ENCODE measurements around the gene DZIP3.

The DZIP3 gene

DNA sequence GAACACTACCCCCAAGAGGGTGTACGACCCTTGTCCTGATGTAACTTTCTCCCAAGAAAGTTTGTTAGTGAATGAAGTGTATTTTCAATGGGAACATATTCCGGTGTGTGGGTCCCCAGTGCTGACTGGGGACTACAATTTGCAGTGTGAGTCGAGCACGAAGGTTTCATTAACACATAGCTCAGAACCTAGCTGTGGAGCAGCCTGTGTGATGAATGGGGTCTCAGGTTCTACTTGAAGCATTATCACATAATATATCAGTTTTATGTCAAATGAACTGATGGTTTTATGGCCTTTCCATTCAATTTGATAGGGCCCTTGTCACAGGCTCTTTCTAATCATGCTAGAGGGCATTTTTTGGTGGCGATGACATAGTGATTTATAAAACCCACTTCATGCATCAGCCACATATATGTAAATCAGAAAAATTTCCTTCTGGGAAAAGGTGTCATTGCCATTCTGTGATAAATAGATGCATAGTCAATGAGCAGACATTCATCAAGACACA, 123.5 kb downstream of the DZIP3 start:
- TF ChIP-seq, protein P1, sequence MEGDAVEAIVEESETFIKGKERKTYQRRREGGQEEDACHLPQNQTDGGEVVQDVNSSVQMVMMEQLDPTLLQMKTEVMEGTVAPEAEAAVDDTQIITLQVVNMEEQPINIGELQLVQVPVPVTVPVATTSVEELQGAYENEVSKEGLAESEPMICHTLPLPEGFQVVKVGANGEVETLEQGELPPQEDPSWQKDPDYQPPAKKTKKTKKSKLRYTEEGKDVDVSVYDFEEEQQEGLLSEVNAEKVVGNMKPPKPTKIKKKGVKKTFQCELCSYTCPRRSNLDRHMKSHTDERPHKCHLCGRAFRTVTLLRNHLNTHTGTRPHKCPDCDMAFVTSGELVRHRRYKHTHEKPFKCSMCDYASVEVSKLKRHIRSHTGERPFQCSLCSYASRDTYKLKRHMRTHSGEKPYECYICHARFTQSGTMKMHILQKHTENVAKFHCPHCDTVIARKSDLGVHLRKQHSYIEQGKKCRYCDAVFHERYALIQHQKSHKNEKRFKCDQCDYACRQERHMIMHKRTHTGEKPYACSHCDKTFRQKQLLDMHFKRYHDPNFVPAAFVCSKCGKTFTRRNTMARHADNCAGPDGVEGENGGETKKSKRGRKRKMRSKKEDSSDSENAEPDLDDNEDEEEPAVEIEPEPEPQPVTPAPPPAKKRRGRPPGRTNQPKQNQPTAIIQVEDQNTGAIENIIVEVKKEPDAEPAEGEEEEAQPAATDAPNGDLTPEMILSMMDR (IDR thresholded peaks at IDR 0.05; ENCODE audit: low read depth, low read length) = no peak
- DNase-seq (ENCODE audit: low read depth, low spot score) = no peak
- in situ Hi-C loops (cut with HindIII; ENCODE audit: low sequenced_read_pairs) = no loop called here
- no peak overlapping the region for H3K4me3 ChIP-seq (ENCODE audit: low read depth, low read length)

DNA sequence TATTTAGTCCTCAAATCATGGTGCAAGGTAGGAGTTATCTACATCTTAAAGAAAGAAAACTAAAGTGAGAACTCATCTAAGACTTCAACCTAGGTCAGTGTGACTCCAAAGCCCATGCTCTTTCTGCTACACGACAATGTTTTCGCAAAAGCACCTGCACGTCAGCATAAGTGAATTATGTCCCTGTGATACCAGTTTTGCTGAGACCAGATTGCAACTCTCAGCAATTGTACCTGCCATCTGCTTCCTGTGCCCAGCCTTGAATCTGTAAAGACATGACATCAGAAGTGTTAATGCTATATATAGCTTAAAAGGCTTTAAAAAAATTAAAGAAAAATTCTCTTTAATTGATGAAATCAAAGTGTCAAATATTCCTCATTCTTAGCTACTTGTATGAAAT, 124.3 kb downstream of the DZIP3 start:
- no peak for DNase-seq (ENCODE audit: low read depth, low spot score)
- TF ChIP-seq, protein P1 (IDR thresholded peaks at IDR 0.05; ENCODE audit: low read depth, low read length) = no peak
- H3K4me3 ChIP-seq (ENCODE audit: low read depth, low read length) = no peak overlapping the region
- in situ Hi-C loops (cut with HindIII; ENCODE audit: low sequenced_read_pairs) = no loop called here

DNA sequence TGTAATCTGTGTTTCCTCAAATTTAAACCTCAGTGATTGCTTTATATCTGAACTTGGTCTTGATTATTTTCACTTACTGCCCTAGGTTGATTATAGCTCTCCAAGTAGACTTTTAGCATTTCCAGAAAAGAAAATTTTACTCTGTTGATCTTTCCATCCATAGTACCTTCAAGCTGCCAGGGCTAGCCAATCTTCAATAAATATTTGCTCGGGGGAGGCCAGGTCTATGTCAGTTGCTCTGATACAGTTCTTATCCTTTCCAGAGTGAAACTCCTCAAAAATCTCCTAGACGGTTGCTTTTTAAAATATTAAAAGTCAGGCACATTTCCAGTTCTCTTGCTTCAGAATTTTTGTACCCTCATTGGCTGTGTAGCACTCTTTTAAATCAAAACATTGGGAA, 128.9 kb downstream of the DZIP3 start:
- TF ChIP-seq, protein P1 (IDR thresholded peaks at IDR 0.05; ENCODE audit: low read depth, low read length) = no peak
- no peak for DNase-seq (ENCODE audit: low read depth, low spot score)
- no peak overlapping the region for H3K4me3 ChIP-seq (ENCODE audit: low read depth, low read length)
- in situ Hi-C loops (cut with HindIII; ENCODE audit: low sequenced_read_pairs) = no loop called here

DNA sequence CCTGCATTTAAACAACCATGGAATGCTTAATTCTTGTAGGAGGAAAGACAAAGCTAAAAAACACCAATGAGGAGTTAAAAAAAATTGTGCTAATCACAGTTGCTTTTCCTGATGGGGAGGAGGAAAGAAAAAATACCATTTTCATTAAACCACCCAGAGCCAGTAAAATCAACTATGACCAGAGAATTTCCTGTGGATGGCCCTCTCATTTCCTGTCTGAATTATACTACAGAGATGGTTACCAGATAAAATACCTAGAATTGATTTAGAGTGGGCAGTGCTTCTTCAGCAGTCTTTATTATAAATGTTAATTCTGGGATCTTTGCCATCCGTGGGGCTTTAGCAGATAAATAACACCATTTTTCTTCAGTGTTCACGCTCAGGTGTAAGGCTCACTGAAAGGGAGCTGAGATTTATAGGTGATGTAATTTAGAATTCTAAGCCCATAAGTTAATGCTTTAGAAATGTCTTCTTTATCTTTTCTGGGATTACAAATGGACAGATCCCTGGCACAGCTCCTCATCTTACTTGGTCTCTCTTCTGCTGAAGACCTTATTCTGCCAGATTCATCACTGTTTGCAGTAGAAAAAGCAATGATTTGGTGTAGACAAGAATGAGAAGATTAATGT, 129.8 kb downstream of the DZIP3 start:
- in situ Hi-C loops (cut with HindIII; ENCODE audit: low sequenced_read_pairs) = no loop called here
- TF ChIP-seq, protein P1 (IDR thresholded peaks at IDR 0.05; ENCODE audit: low read depth, low read length) = no peak
- DNase-seq (ENCODE audit: low read depth, low spot score) = no peak
- no peak overlapping the region for H3K4me3 ChIP-seq (ENCODE audit: low read depth, low read length)

DNA sequence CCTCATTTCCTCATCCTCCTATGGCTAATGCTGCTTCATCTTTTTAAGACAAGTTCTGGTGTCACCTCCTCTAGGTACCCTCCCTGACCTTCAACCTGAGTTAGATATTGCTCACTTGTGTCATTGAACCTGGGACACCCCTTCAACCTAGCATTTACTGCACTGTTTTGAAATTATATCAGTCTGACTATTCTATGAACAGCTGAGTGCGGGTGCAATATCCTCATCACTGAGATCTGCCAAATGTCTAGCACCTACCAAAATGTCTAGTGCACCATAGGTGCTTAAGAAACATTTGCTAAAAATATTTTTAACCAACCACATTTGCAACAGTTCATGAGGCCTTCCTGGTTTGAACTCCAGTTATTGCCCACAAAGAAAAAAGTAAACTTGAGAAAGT, 133.2 kb downstream of the DZIP3 start:
- no peak for DNase-seq (ENCODE audit: low read depth, low spot score)

DNA sequence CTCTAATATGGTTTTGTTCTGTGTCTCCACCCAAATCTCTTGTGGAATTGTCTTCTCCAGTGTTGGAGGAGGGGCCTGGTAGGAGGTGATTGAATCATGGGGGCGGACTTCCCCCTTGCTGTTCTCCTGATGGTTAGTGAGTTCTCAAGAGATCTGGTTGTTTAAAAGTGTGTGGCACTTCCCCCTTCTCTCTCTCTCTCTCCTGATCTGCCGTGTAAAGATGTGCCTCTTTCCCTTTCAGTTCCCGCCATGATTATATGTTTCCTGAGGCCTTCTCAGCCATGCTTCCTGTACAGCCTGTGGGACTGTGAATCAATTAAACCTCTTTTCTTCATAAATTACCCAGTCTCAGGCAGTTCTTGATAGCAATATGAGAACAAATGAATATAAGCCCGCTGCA, 134.6 kb downstream of the DZIP3 start:
- TF ChIP-seq, protein P1 (IDR thresholded peaks at IDR 0.05; ENCODE audit: low read depth, low read length) = no peak
- no peak for DNase-seq (ENCODE audit: low read depth, low spot score)
- H3K4me3 ChIP-seq (ENCODE audit: low read depth, low read length) = no peak overlapping the region
- in situ Hi-C loops (cut with HindIII; ENCODE audit: low sequenced_read_pairs) = no loop called here

More for the DNA sequence above, 133.2 kb downstream of the DZIP3 start:
- in situ Hi-C loops (cut with HindIII; ENCODE audit: low sequenced_read_pairs) = no loop called here
- H3K4me3 ChIP-seq (ENCODE audit: low read depth, low read length) = no peak overlapping the region
- TF ChIP-seq, protein P1 (IDR thresholded peaks at IDR 0.05; ENCODE audit: low read depth, low read length) = no peak

Measured in astrocyte of the spinal cord (primary cell).